HL-60 (cell line): ENCODE results near the gene ZNF497.

Source experiments
- DNase-seq, 2 experiments: peaks; one replicate each; pipeline ENCODE4 v3.0.0-alpha.2; 2010 to 2020; ENCODE audit warnings: low read depth in 1 of 2, low spot score in 1 of 2
- H3K27ac ChIP-seq: fragments of 250-450 bp; sonication (Bioruptor Pico); replicated peaks from 2 replicates; pipeline ENCODE4 v1.5.1; 2020; ENCODE audit warnings: mild to moderate bottlenecking, moderate library complexity
- H3K27me3 ChIP-seq: fragments of 250-450 bp; sonication (Bioruptor Pico); 2 replicates; pipeline ENCODE4 v1.5.1; 2021; ENCODE audit warnings: mild to moderate bottlenecking, moderate library complexity; ENCODE audit not compliant: insufficient read depth, poor library complexity, severe bottlenecking
- H3K4me3 ChIP-seq: replicated peaks from 2 replicates; pipeline ENCODE4 v1.5.1; 2011; ENCODE audit warnings: mild to moderate bottlenecking, control low read depth, low read length; ENCODE audit not compliant: insufficient read depth
- CTCF ChIP-seq: IDR thresholded peaks from one replicate; pipeline ENCODE4 v1.5.1; 2011; ENCODE audit warnings: low read length, control low read depth, inconsistent platforms; ENCODE audit not compliant: insufficient read depth
- GABPA ChIP-seq: IDR thresholded peaks from 2 replicates; pipeline ENCODE4 v1.6.1; 2012; ENCODE audit warnings: low read depth
- POLR2AphosphoS5 ChIP-seq: IDR thresholded peaks from 2 replicates; pipeline ENCODE4 v1.6.1; 2012; ENCODE audit warnings: low read depth
- REST ChIP-seq: IDR thresholded peaks from 2 replicates; pipeline ENCODE4 v1.6.1; 2012; ENCODE audit warnings: low read depth; ENCODE audit not compliant: insufficient replicate concordance
- SPI1 ChIP-seq: IDR thresholded peaks from 2 replicates; pipeline ENCODE4 v1.6.1; 2012; ENCODE audit warnings: low read depth, mild to moderate bottlenecking, borderline replicate concordance

Gene ZNF497

GRCh38 chr19:58338825-58339558 lies 23.6 kb downstream of the ZNF497 start:
- TF ChIP-seq SPI1 (no peak), POLR2AphosphoS5 (no peak), REST (no peak), CTCF (no peak), GABPA (no peak)
- DNase-seq, result no peak
- H3K4me3 ChIP-seq, result no peak overlapping the region
- H3K27me3 ChIP-seq, result no peaks in the 10 kb centered on the region
- H3K27ac ChIP-seq, result no peak overlapping the region

- TF ChIP-seq SPI1 (no peak), POLR2AphosphoS5 (no peak), CTCF (no peak), REST (no peak), GABPA (no peak)
- Histone ChIP-seq H3K27me3 (no peaks in the 10 kb centered on the region), H3K4me3 (no peak overlapping the region), H3K27ac (no peak overlapping the region)
- no peak for DNase-seq
These were observed 24.2 kb downstream of the ZNF497 start for GRCh38 chr19:58338336-58338735.

GRCh38 chr19:58336820-58337219 lies 25.7 kb downstream of the ZNF497 start:
- H3K27me3 ChIP-seq, result no peaks in the 10 kb centered on the region
- no peak overlapping the region for H3K27ac ChIP-seq
- no peak for TF ChIP-seq REST
- no peak for TF ChIP-seq CTCF
- TF ChIP-seq SPI1, result no peak
- no peak for TF ChIP-seq POLR2AphosphoS5
- no peak for TF ChIP-seq GABPA
- no peak overlapping the region for H3K4me3 ChIP-seq
- no peak for DNase-seq
